Esophagus muscularis mucosa (tissue), 4 donors: ENCODE measurements around the gene KLF1. TPM values are rescaled to one million over a fixed set of nuclear protein-coding genes. Genes with fewer than 3 reads are reported as not detected.

Source experiments
- DNase-seq: peaks from one replicate; pipeline ENCODE4 v3.0.0-alpha.2; 2017; ENCODE audit errors: extremely low spot score
- H3K27ac ChIP-seq, 4 donors: fragments of 200-600 bp; sonication (generic); replicated peaks in 1 of 4; 1 replicate in 3 of 4; 2 replicates in 1 of 4; pipeline ENCODE4 v1.5.1; 2016 to 2019; ENCODE audit warnings: mild to moderate bottlenecking in 1 of 4
- H3K27me3 ChIP-seq, 4 donors: fragments of 200-600 bp; sonication (generic); one replicate each; pipeline versions ENCODE4 v1.5.1 to v1.6.0; 2016 to 2019
- H3K36me3 ChIP-seq, 4 donors: fragments of 200-600 bp; sonication (generic); one replicate each; pipeline ENCODE4 v1.5.1; 2016 to 2019
- H3K4me1 ChIP-seq, 4 donors: fragments of 200-600 bp; sonication (generic); one replicate each; pipeline ENCODE4 v1.5.1; 2016 to 2019
- H3K4me3 ChIP-seq, 4 donors: fragments of 200-600 bp; sonication (generic); 1 replicate in 2 of 4; 2 replicates in 2 of 4; pipeline ENCODE4 v1.5.1; 2016 to 2019; ENCODE audit warnings: mild to moderate bottlenecking in 4 of 4, moderate library complexity in 1 of 4
- H3K9me3 ChIP-seq, 4 donors: fragments of 200-600 bp; sonication (generic); 1 replicate in 3 of 4; 2 replicates in 1 of 4; pipeline ENCODE4 v1.5.1; 2016 to 2019
- CTCF ChIP-seq, 3 experiments: fragments of 200-600 bp in 2 of 3; fragments of 450-650 bp in 1 of 3; sonication (generic) in 2 of 3; IDR thresholded peaks; one replicate each; pipeline ENCODE4 v1.5.1; 2017 to 2019; ENCODE audit warnings: antibody characterized with exemption in 3 of 3, mild to moderate bottlenecking in 2 of 3, moderate library complexity in 1 of 3
- EP300 ChIP-seq: sonication (generic); formaldehyde crosslinking; IDR thresholded peaks from one replicate; pipeline ENCODE4 v1.6.1; 2017; ENCODE audit warnings: antibody characterized with exemption
- POLR2A ChIP-seq: fragments of 450-650 bp; IDR thresholded peaks from one replicate; pipeline ENCODE4 v1.6.1; 2017; ENCODE audit warnings: antibody characterized with exemption, moderate library complexity, mild to moderate bottlenecking, low read depth
- POLR2AphosphoS5 ChIP-seq, 2 donors: sonication (generic); formaldehyde crosslinking; IDR thresholded peaks; one replicate each; pipeline ENCODE4 v1.6.1; 2017; ENCODE audit warnings: antibody characterized with exemption in 2 of 2
- WGBS: methylation state at CpG from one replicate; pipeline ENCODE4 v1.1.5; 2018; 5-methylcytosine and 5-hydroxymethylcytosine counted together
- intact Hi-C: fragments of 100-400 bp; cut with DNase I; formaldehyde crosslinking; loops from one replicate; pipeline ENCODE4 v1.15.1; 2023
- total RNA-seq, 4 donors: library from RNA; depleted of rRNA; stranded (reverse); fragments of >200 nt; gene quantifications; one replicate each; pipeline versions ENCODE4 v1.1.0 to v1.2.1, GENCODE V29; 2016

KLF1 gene
- total RNA-seq, 4 donors from 2014 or later, result not detected

GRCh38 chr19:12873891-12874745 is 12.9 kb downstream of the KLF1 start:
- WGBS, result 81% methylated on average over 52 of the region's 86 CpGs
- Histone ChIP-seq H3K36me3 (peaks cover 25 to 58% (median 39%) of the 10 kb centered on the region in 4 donors), H3K4me1 (peaks cover 0 to 14% (median 4%) of the 10 kb centered on the region in 4 donors), H3K27me3 (peaks cover 0 to 5% (median 0%) of the 10 kb centered on the region in 4 donors), H3K9me3 (no peaks in the 10 kb centered on the region), H3K27ac (no peak overlapping the region), H3K4me3 (peak overlapping the region in 1 of 4 donors; percentile 36)
- no peak for DNase-seq
- intact Hi-C loops, result no loop called here
- TF ChIP-seq POLR2AphosphoS5 (IDR thresholded peaks at IDR 0.05) (no peak), EP300 (no peak), POLR2A (no peak), CTCF (IDR thresholded peaks at IDR 0.05) (no peak)

GRCh38 chr19:12872941-12873890 is 13.8 kb downstream of the KLF1 start:
- peaks cover 18 to 49% (median 33%) of the 10 kb centered on the region in 4 donors for H3K36me3 ChIP-seq
- intact Hi-C loops, result no loop called here
- TF ChIP-seq POLR2A, result no peak
- TF ChIP-seq EP300, result no peak
- no peak for TF ChIP-seq POLR2AphosphoS5 (IDR thresholded peaks at IDR 0.05)
- TF ChIP-seq CTCF (IDR thresholded peaks at IDR 0.05), result no peak
- H3K27me3 ChIP-seq, result peaks cover 0 to 14% (median 0%) of the 10 kb centered on the region in 4 donors
- no peak for DNase-seq
- no peak overlapping the region for H3K27ac ChIP-seq
- 37% methylated on average over 66 of the region's 70 CpGs for WGBS
- H3K4me3 ChIP-seq, result peak overlapping the region in 2 of 4 donors; percentile 24 to 36
- peaks cover 0 to 14% (median 4%) of the 10 kb centered on the region in 4 donors for H3K4me1 ChIP-seq
- no peaks in the 10 kb centered on the region for H3K9me3 ChIP-seq

GRCh38 chr19:12872255-12872654 is 14.7 kb downstream of the KLF1 start:
- no peak for TF ChIP-seq POLR2AphosphoS5 (IDR thresholded peaks at IDR 0.05)
- TF ChIP-seq CTCF (IDR thresholded peaks at IDR 0.05), result no peak
- no peak for TF ChIP-seq POLR2A
- no peak for TF ChIP-seq EP300
- H3K27ac ChIP-seq, result no peak overlapping the region
- H3K4me1 ChIP-seq, result peaks cover 6 to 20% (median 11%) of the 10 kb centered on the region in 4 donors
- H3K4me3 ChIP-seq, result no peak overlapping the region
- H3K27me3 ChIP-seq, result peaks cover 0 to 22% (median 0%) of the 10 kb centered on the region in 4 donors
- H3K9me3 ChIP-seq, result no peaks in the 10 kb centered on the region
- peaks cover 9 to 39% (median 24%) of the 10 kb centered on the region in 4 donors for H3K36me3 ChIP-seq
- intact Hi-C loops, result no loop called here
- DNase-seq, result no peak
- 90% methylated on average over 5 of the region's 5 CpGs for WGBS

- Histone ChIP-seq H3K4me3 (no peak overlapping the region), H3K27me3 (peaks cover 0 to 26% (median 0%) of the 10 kb centered on the region in 4 donors), H3K9me3 (no peaks in the 10 kb centered on the region), H3K27ac (no peak overlapping the region), H3K4me1 (peaks cover 6 to 23% (median 14%) of the 10 kb centered on the region in 4 donors), H3K36me3 (peaks cover 3 to 34% (median 18%) of the 10 kb centered on the region in 4 donors)
- TF ChIP-seq CTCF (IDR thresholded peaks at IDR 0.05), result no peak
- no peak for TF ChIP-seq EP300
- TF ChIP-seq POLR2A, result no peak
- no peak for TF ChIP-seq POLR2AphosphoS5 (IDR thresholded peaks at IDR 0.05)
- DNase-seq, result no peak
- intact Hi-C loops, result no loop called here
- 79% methylated on average over 3 of the region's 3 CpGs for WGBS
These were observed 15.3 kb downstream of the KLF1 start for GRCh38 chr19:12871681-12872080.
